GM21447 (cell line): Measurements from ENCODE around the gene LAMA2.

Experiments
- ATAC-seq: cut with Tn5 transposase; IDR thresholded peaks from one replicate; pipeline ENCODE4 v1.9.1; 2021; ENCODE audit not compliant: unreplicated experiment

Gene LAMA2

GRCh38 chr6:129507059-129507807 lies 624.3 kb downstream of the LAMA2 start:
- no peak for ATAC-seq

DNA sequence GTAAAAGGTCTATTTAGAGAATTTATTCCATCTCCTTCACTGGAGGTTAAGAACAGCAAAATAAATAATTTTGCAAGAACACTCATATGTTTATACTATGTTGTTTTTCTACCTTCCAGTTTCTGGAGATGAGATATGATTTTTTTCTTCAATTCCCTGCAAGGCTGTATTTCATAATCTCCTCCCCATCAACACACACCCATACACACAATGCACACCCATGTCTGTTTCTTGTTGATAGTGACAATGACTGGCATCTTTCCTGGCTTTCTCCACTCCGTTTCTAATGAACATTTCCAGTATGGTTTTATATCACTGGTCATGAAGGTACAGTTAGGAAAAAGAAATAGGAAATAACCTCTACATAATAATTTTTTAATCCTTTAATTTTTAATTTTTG lies 624.9 kb downstream of the LAMA2 start:
- no peak for ATAC-seq

DNA sequence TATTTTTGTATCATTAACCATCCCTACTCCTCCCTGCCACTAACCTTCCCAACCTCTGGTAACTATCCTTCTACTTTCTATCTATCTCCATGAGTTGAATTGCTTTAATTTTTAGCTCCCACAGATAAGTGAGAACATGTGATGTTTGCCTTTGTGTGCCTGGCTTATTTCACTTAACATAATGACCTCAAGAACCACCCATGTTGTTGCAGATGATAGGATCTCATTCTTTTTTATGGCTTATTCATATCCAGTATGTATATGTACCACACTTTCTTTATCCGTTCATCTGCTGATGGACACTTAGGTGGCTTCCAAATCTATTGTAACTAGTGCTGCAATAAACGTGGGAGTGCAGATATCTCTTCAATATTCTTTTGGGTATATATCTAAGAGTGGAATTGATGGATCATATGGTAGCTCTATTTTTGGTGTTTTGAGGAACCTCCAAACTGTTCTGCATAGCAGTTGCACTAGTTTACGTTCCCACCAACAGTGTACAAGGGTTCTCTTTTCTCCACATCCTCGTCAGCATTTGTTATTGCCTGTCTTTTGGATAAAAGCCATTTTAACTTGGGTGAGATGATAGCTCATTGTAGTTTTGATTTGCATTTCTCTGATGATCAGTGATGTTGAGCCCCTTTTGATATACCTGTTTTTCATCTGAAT lies 625.7 kb downstream of the LAMA2 start:
- ATAC-seq: no peak

DNA sequence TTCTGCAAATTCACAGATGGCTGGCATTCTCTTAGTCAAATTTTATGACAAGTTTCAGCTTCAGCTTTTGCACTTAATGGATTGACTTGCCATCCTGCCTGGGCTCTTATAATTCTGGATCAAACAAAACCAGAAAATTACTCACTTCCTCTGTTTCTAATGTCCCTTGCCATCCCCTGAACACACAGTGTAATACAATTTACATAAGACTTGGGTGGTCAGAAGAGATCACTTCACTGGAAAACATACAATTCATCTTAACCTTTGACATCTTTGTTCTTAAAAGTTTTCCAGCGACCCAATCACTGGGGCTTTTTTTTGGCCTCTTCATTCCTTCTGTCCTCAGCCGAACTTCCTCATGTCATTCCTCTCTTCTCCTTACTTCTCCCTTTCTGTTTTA lies 628.0 kb downstream of the LAMA2 start:
- ATAC-seq: no peak

DNA sequence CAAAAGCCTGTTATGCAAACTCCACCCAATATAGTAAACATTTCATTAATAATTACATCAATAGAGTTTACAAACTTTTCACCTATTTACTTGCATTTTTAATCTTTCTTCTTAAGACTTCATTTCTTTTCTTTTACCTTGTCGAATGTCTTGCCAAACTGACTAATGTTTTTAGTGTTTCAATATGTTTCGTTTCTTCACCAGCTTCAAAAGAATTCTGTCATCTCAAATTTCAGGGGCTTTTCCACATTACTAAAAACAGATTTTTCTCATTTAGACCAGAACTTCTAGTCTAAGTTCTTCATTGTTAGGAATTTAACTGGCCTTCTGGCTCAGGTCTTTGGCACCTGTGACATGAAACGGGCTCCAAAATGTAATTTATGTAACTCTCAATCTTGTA lies 630.5 kb downstream of the LAMA2 start:
- no peak for ATAC-seq

GRCh38 chr6:129515004-129515403 lies 632.1 kb downstream of the LAMA2 start:
- ATAC-seq: no peak

- ATAC-seq: no peak
Observed at GRCh38 chr6:129516005-129516404, 633.1 kb downstream of the LAMA2 start.

DNA sequence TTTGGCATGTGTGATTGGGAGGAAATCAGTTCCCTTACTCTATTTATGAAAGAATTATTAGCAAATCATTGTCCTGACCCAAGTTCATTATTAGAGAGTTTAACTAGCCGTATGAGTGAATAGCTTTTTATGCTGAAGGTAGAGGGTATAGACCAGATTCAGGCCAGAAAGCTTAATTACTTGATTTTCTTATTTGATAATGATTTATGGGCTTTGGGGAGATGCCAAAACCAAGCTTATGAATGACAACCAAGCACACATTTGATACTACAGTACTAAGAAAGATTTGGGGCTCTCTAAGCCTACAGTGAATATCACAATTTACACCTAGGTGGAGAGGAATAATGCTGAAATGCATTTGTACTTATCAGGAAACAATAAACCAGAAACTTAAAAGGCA lies 633.8 kb downstream of the LAMA2 start:
- ATAC-seq: no peak

DNA sequence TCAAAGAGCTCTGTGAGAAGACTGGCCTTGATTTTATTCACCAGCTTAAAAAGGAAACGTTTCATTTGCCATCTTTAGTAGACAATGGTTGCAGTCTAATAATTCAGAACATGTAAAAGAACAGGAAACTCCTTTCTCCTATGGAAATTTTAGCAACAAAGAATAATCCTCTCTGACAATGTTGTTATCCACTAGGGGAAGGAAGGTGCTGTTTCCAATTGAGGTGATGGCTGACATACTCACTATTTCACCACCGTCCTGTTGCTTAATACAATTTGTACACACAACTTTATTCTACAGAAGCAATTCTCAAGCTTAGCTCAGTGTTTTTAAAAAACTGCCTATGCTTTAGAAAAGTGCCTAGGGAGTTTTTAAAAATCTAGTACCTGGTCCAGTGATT lies 634.4 kb downstream of the LAMA2 start:
- ATAC-seq: no peak

DNA sequence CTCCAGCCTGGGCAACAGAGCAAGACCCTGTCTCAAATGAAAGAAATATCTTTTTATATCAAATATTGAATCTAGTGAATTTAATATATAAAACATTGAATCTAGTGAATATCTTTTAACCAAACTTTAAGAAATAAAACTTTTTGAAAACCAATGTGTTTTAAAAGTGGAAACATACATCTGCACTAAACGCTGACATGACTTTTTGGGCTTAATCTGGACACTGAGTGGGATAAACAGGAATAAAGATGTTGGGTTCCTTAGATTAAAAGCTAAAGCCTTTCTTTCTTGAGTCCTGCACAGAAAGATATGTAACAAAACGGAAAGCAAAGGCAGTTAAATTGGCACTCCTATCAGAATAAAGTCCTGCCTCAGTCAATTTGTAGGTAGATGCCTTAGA lies 636.8 kb downstream of the LAMA2 start:
- no peak for ATAC-seq

DNA sequence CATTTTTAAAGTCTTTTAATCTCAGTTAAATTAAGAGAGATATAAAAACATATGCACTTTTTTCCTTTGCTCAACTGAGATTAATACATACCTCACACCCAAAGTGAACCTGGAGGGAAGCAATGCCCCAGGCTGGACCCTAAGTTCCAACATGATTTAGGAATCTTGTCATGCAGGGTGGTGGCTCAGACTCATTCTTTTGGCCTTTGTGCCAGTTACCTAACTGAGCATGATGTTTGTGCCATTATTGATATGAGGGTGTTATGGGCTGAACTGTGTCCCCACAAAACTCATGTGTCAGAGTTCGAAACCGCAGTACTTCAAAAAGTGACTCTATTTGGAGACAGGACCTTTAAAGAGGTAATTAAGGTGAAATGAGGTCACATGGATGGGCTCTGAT lies 639.0 kb downstream of the LAMA2 start:
- ATAC-seq: no peak

GRCh38 chr6:129523816-129524215 lies 640.9 kb downstream of the LAMA2 start:
- no peak for ATAC-seq

GRCh38 chr6:129525055-129525454 lies 642.1 kb downstream of the LAMA2 start:
- no peak for ATAC-seq

GRCh38 chr6:129534926-129535325 lies 652.0 kb downstream of the LAMA2 start:
- ATAC-seq: no peak

DNA sequence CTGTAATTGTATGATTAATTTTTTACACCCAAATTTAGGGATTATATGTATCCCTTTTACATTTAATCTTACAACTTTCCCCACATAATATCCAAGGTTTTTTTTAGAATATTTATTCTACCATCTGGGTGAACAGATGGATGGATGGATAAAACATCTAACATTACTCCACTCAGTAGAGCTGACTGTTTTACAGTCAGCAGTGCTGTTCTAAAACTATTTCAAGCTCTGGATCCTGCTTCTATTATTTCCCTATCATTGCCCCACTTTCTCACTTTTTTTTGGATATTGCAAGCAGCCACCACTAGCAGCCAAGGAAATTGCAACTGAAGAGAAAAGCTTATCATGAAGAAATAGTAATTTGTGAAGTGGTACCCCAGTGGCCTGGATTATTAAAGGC lies 653.3 kb downstream of the LAMA2 start:
- ATAC-seq: no peak

- ATAC-seq: no peak
Observed at GRCh38 chr6:129539032-129539431, 656.1 kb downstream of the LAMA2 start.

- ATAC-seq: no peak
Observed at GRCh38 chr6:129542705-129543104, 659.8 kb downstream of the LAMA2 start.

DNA sequence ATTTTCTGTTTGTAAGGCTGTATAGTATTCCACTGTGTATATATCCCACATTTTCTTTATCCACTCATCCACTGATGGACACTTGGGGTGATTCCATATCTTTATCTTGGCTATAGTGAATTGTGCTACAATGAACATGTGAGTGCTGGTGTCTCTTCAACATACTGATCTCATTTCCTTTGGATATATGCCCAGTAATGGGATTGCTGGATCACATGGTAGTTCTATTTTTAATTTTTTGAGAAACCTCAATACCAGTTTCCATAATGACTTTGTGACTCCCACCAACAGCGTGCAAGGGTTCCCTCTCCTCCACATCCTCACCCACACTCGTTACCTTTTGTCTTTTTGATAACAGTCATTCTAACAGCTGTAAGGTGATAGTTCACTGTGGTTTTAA lies 661.0 kb downstream of the LAMA2 start:
- ATAC-seq: no peak

GRCh38 chr6:129544892-129545612 lies 662.1 kb downstream of the LAMA2 start:
- ATAC-seq: no peak

- ATAC-seq: no peak
Observed at GRCh38 chr6:129546702-129547101, 663.8 kb downstream of the LAMA2 start.

GRCh38 chr6:129551486-129551885 lies 668.5 kb downstream of the LAMA2 start:
- no peak for ATAC-seq

- no peak for ATAC-seq
Observed at GRCh38 chr6:129552413-129552812, 669.5 kb downstream of the LAMA2 start.
